Stomach (tissue), 9 donors: ENCODE results near the gene NAV2. TPM values are rescaled to one million over a fixed set of nuclear protein-coding genes. Genes with fewer than 3 reads are reported as not detected.

Source experiments
- DNase-seq, 2 donors: peaks; one replicate each; pipeline versions ENCODE4 v3.0.0 to v3.0.0-alpha.2; 2013 to 2019
- H3K27ac ChIP-seq, 5 donors: fragments of 200-600 bp in 4 of 5; sonication (generic) in 4 of 5; one replicate each; pipeline ENCODE4 v1.5.1; 2013 to 2019; ENCODE audit warnings: mild to moderate bottlenecking in 1 of 5, moderate library complexity in 1 of 5
- H3K27me3 ChIP-seq, 3 donors: fragments of 200-600 bp; sonication (generic); one replicate each; pipeline ENCODE4 v1.5.1; 2017 to 2019; ENCODE audit warnings: mixed run types in 1 of 3
- H3K36me3 ChIP-seq, 4 donors: fragments of 200-600 bp; sonication (generic); 1 replicate in 3 of 4; 2 replicates in 1 of 4; pipeline ENCODE4 v1.5.1; 2016 to 2019
- H3K4me1 ChIP-seq, 4 donors: fragments of 200-600 bp; sonication (generic); one replicate each; pipeline ENCODE4 v1.5.1; 2016 to 2019
- H3K4me3 ChIP-seq, 4 donors: fragments of 200-600 bp; sonication (generic) in 3 of 4; one replicate each; pipeline ENCODE4 v1.5.1; 2016 to 2019; ENCODE audit warnings: mild to moderate bottlenecking in 1 of 4
- H3K9me3 ChIP-seq, 4 donors: fragments of 200-600 bp; sonication (generic); one replicate each; pipeline ENCODE4 v1.5.1; 2016 to 2019
- CTCF ChIP-seq, 7 experiments: fragments of 450-650 bp in 4 of 7; fragments of 200-600 bp in 3 of 7; sonication (generic) in 3 of 7; IDR thresholded peaks; one replicate each; pipeline ENCODE4 v1.5.1; 2016 to 2019; ENCODE audit warnings: antibody characterized with exemption in 7 of 7, control low read depth in 2 of 7, mild to moderate bottlenecking in 1 of 7
- EP300 ChIP-seq: sonication (generic); formaldehyde crosslinking; IDR thresholded peaks from one replicate; pipeline ENCODE4 v1.6.1; 2017; ENCODE audit warnings: antibody characterized with exemption
- POLR2A ChIP-seq, 4 donors: fragments of 450-650 bp; IDR thresholded peaks; one replicate each; pipeline ENCODE4 v1.6.1; 2016; ENCODE audit warnings: antibody characterized with exemption in 4 of 4, control low read depth in 2 of 4, mild to moderate bottlenecking in 1 of 4, moderate library complexity in 1 of 4
- POLR2AphosphoS5 ChIP-seq, 3 donors: sonication (generic); formaldehyde crosslinking; IDR thresholded peaks; one replicate each; pipeline ENCODE4 v1.6.1; 2016; ENCODE audit warnings: antibody characterized with exemption in 3 of 3
- WGBS, 5 donors: extraction: QIAGEN DNeasy Blood & Tissue Kit in 3 of 5; methylation state at CpG; one replicate each; pipeline versions ENCODE4 v1.1.5 to v1.1.7; 2013 to 2018; 5-methylcytosine and 5-hydroxymethylcytosine counted together
- intact Hi-C: fragments of 100-400 bp; cut with DNase I; formaldehyde crosslinking; loops from one replicate; pipeline ENCODE4 v1.15.1; 2023; ENCODE audit warnings: low total_unique reads
- polyA plus RNA-seq, 3 donors: library from polyadenylated mRNA; stranded (reverse); fragments of 200-250 nt; gene quantifications; one replicate each; pipeline ENCODE4 v1.2.3, GENCODE V29; 2013
- total RNA-seq, 5 donors: library from RNA; depleted of rRNA; stranded (reverse); fragments of >200 nt; gene quantifications; one replicate each; pipeline versions ENCODE4 v1.1.0 to v1.2.3, GENCODE V29; 2014 to 2016
- donor health status: healthy with polysubstance abuse.
- donor health status: Bipolar disorder and iron deficiency.
- donor health status: healthy.

NAV2 gene
- total and polyA plus RNA-seq, 8 donors, result 1.8 to 92.4 (median 7.9) TPM

GRCh38 chr11:19849107-19849789 lies 136.6 kb downstream of the NAV2 start:
- intact Hi-C loops, result no loop called here
- Histone ChIP-seq H3K36me3 (no peaks in the 10 kb centered on the region), H3K4me1 (peaks cover 4 to 64% (median 29%) of the 10 kb centered on the region in 4 donors), H3K27me3 (no peaks in the 10 kb centered on the region), H3K27ac (no peak overlapping the region), H3K4me3 (no peak overlapping the region), H3K9me3 (peaks cover 0 to 3% (median 0%) of the 10 kb centered on the region in 4 donors)
- TF ChIP-seq POLR2A (IDR thresholded peaks at IDR 0.05), result no peak
- no peak for TF ChIP-seq POLR2AphosphoS5 (IDR thresholded peaks at IDR 0.05)
- TF ChIP-seq EP300, result no peak
- no peak for TF ChIP-seq CTCF (IDR thresholded peaks at IDR 0.05)
- peak; percentile 32 to 34 for DNase-seq
- WGBS, 5 donors, result 63 to 73% (median 66%) methylated on average over 6 of the region's 6 CpGs

GRCh38 chr11:19849947-19850593 lies 137.4 kb downstream of the NAV2 start:
- intact Hi-C loops, result no loop called here
- Histone ChIP-seq H3K9me3 (peaks cover 0 to 3% (median 0%) of the 10 kb centered on the region in 4 donors), H3K4me3 (no peak overlapping the region), H3K27ac (no peak overlapping the region), H3K4me1 (peaks cover 4 to 66% (median 30%) of the 10 kb centered on the region in 4 donors), H3K36me3 (no peaks in the 10 kb centered on the region), H3K27me3 (no peaks in the 10 kb centered on the region)
- WGBS, 5 donors, result 73 to 82% (median 76%) methylated on average over 6 of the region's 6 CpGs
- DNase-seq, result no peak
- TF ChIP-seq POLR2AphosphoS5 (IDR thresholded peaks at IDR 0.05) (no peak), EP300 (no peak), POLR2A (IDR thresholded peaks at IDR 0.05) (no peak), CTCF (IDR thresholded peaks at IDR 0.05) (no peak)

- intact Hi-C loops, result no loop called here
- Histone ChIP-seq H3K4me3 (no peak overlapping the region), H3K27me3 (no peaks in the 10 kb centered on the region), H3K27ac (no peak overlapping the region), H3K36me3 (no peaks in the 10 kb centered on the region), H3K9me3 (peaks cover 0 to 3% (median 0%) of the 10 kb centered on the region in 4 donors), H3K4me1 (peaks cover 0 to 54% (median 27%) of the 10 kb centered on the region in 4 donors)
- TF ChIP-seq POLR2AphosphoS5 (IDR thresholded peaks at IDR 0.05) (no peak), CTCF (IDR thresholded peaks at IDR 0.05) (no peak), EP300 (no peak), POLR2A (IDR thresholded peaks at IDR 0.05) (no peak)
- 78 to 91% (median 86%) methylated on average over 2 of the region's 2 CpGs for WGBS, 5 donors
- DNase-seq, result no peak
Observed at GRCh38 chr11:19852288-19852687, 139.7 kb downstream of the NAV2 start.

- no peak overlapping the region for H3K27ac ChIP-seq
Observed at GRCh38 chr11:19853016-19853415, 140.4 kb downstream of the NAV2 start.

More at GRCh38 chr11:19853016-19853415, 140.4 kb downstream of the NAV2 start:
- Histone ChIP-seq H3K4me1 (peaks cover 0 to 51% (median 25%) of the 10 kb centered on the region in 4 donors), H3K9me3 (peaks cover 0 to 3% (median 0%) of the 10 kb centered on the region in 4 donors), H3K27me3 (no peaks in the 10 kb centered on the region), H3K4me3 (no peak overlapping the region), H3K36me3 (no peaks in the 10 kb centered on the region)
- intact Hi-C loops, result no loop called here
- no peak for TF ChIP-seq EP300
- TF ChIP-seq POLR2A (IDR thresholded peaks at IDR 0.05), result no peak
- TF ChIP-seq POLR2AphosphoS5 (IDR thresholded peaks at IDR 0.05), result no peak
- TF ChIP-seq CTCF (IDR thresholded peaks at IDR 0.05), result no peak
- WGBS, 5 donors, result 77 to 90% (median 83%) methylated on average over 2 of the region's 2 CpGs
- DNase-seq, result no peak
